Activated CD8-positive, alpha-beta memory T cell treated with anti-CD3 and anti-CD28 coated beads for 36 hours (primary cell): ENCODE data around the gene PDK4. TPM values are rescaled to one million over a fixed set of nuclear protein-coding genes. Genes with fewer than 3 reads are reported as not detected.

Experiments
- CTCF ChIA-PET: fragments of 350-600 bp; sonication (Branson Sonifier 250); formaldehyde crosslinking; loops from one replicate; lab custom pipeline; 2021; ENCODE audit warnings: antibody characterized with exemption; lab: Charles Lee
- POLR2A ChIA-PET: fragments of 350-600 bp; sonication (Branson Sonifier 250); formaldehyde crosslinking; loops from one replicate; lab custom pipeline; 2021; ENCODE audit warnings: antibody characterized with exemption; lab: Charles Lee
- total RNA-seq, 2 experiments: library from RNA; stranded (reverse); gene quantifications; one replicate each; pipeline ENCODE4 v1.2.3, GENCODE V29; 2021

The PDK4 gene
- total RNA-seq, 2 experiments from 2014 or later: not detected

GRCh38 chr7:95539426-95539825 is 56.9 kb downstream of the PDK4 start:
- POLR2A ChIA-PET: no interaction called here
- CTCF ChIA-PET: no interaction called here

GRCh38 chr7:95537468-95537867 is 58.8 kb downstream of the PDK4 start:
- POLR2A ChIA-PET: no interaction called here
- CTCF ChIA-PET: no interaction called here

- POLR2A ChIA-PET: no interaction called here
Observed at GRCh38 chr7:95536656-95537311, 59.5 kb downstream of the PDK4 start.

GRCh38 chr7:95535662-95536061 is 60.7 kb downstream of the PDK4 start:
- CTCF ChIA-PET: no interaction called here
- POLR2A ChIA-PET: no interaction called here

More at GRCh38 chr7:95536656-95537311, 59.5 kb downstream of the PDK4 start:
- CTCF ChIA-PET: no interaction called here

GRCh38 chr7:95534796-95535195 is 61.5 kb downstream of the PDK4 start:
- ChIA-PET POLR2A (no interaction called here), CTCF (no interaction called here)

Other genes with a start within 250 kb of the PDK4 start
- gene PON3, start 200.1 kb downstream of the PDK4 start, total RNA-seq: not detected
- gene PON2, start 161.5 kb downstream of the PDK4 start, total RNA-seq: 1 to 10 TPM; 6.3 to 6.9 TPM
- gene ASB4, start 110.6 kb downstream of the PDK4 start, total RNA-seq: not detected
- not detected for gene DYNC1I1, start 176.0 kb upstream of the PDK4 start, total RNA-seq